GM18868 (cell line): ENCODE measurements around the gene GPR148.
"Not testable (repeated sequence)": the region's sequence is repeated elsewhere in the genome, so short reads cannot be mapped to it uniquely, and the experiment has no call there.

Source experiments
- ATAC-seq: cut with Tn5 transposase; IDR thresholded peaks from one replicate; pipeline ENCODE4 v1.9.1; 2021; ENCODE audit warnings: mild to moderate bottlenecking, moderate library complexity; ENCODE audit not compliant: unreplicated experiment

GPR148 gene

GRCh38 chr2:130728549-130729316, at the start of gene GPR148:
GPR148 (plus strand) TSS chr2:130729070; CDS start chr2:130729152, 82 bp downstream.
- no peak for ATAC-seq

- peak; percentile 33 for ATAC-seq
Measured at GRCh38 chr2:130692041-130692770, 36.7 kb upstream of the GPR148 start.

GRCh38 chr2:130693474-130693873, 35.4 kb upstream of the GPR148 start:
- ATAC-seq, result not testable (repeated sequence)

- ATAC-seq, result not testable (repeated sequence)
Measured at GRCh38 chr2:130703250-130703649, 25.6 kb upstream of the GPR148 start.

- ATAC-seq, result not testable (repeated sequence)
Measured at GRCh38 chr2:130714795-130715194, 14.1 kb upstream of the GPR148 start.

- ATAC-seq, result no peak
Measured at GRCh38 chr2:130720036-130720435, 8.8 kb upstream of the GPR148 start.

GRCh38 chr2:130720528-130720927, 8.3 kb upstream of the GPR148 start:
- no peak for ATAC-seq

- ATAC-seq, result no peak
Measured at GRCh38 chr2:130724455-130724854, 4.4 kb upstream of the GPR148 start.

GRCh38 chr2:130726614-130727180, 2.2 kb upstream of the GPR148 start:
- ATAC-seq, result no peak

GRCh38 chr2:130727286-130727924, 1.5 kb upstream of the GPR148 start:
- peak; percentile 98 for ATAC-seq

GRCh38 chr2:130728007-130728454, 839 bp upstream of the GPR148 start:
- ATAC-seq, result peak; percentile 12

- ATAC-seq, result no peak
Measured at GRCh38 chr2:130729322-130730299, 741 bp downstream of the GPR148 start.

GRCh38 chr2:130732257-130732656, 3.4 kb downstream of the GPR148 start:
- not testable (repeated sequence) for ATAC-seq

GRCh38 chr2:130735200-130735599, 6.3 kb downstream of the GPR148 start:
- no peak for ATAC-seq

- ATAC-seq, result no peak
Measured at GRCh38 chr2:130736487-130736886, 7.6 kb downstream of the GPR148 start.

- no peak for ATAC-seq
Measured at GRCh38 chr2:130737592-130737991, 8.7 kb downstream of the GPR148 start.

- no peak for ATAC-seq
Measured at GRCh38 chr2:130740671-130741070, 11.8 kb downstream of the GPR148 start.

GRCh38 chr2:130743278-130743677, 14.4 kb downstream of the GPR148 start:
- ATAC-seq, result no peak

GRCh38 chr2:130744287-130745117, 15.6 kb downstream of the GPR148 start:
- ATAC-seq, result no peak
